HG03558 (cell line): Measurements from ENCODE around the gene GARIN5A.

ENCODE experiments used
- ATAC-seq: cut with Tn5 transposase; IDR thresholded peaks from one replicate; pipeline ENCODE4 v1.9.1; 2021; ENCODE audit warnings: moderate number of reproducible peaks; ENCODE audit not compliant: unreplicated experiment; ENCODE audit errors: extremely low read depth

GARIN5A gene

GRCh38 chr19:50509366-50509765, 32.7 kb upstream of the GARIN5A start:
- no peak for ATAC-seq

DNA sequence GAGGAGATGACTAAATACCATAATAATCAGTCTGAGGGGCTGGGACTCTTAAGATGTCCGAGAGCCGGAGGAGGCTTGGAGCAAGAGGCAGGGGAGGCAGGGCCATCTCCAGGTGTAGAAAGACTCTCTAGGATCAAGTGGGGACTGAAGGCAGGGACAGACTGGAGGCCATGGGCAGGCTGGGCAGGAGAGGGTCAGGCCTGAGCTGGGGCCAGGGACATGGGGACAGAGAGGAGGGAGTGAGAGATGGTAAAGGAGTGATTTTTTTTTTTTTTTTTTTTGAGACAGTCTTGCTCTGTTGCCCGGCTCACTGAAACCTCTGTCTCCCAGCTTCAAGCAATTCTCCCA, 32.2 kb upstream of the GARIN5A start:
- ATAC-seq: no peak

DNA sequence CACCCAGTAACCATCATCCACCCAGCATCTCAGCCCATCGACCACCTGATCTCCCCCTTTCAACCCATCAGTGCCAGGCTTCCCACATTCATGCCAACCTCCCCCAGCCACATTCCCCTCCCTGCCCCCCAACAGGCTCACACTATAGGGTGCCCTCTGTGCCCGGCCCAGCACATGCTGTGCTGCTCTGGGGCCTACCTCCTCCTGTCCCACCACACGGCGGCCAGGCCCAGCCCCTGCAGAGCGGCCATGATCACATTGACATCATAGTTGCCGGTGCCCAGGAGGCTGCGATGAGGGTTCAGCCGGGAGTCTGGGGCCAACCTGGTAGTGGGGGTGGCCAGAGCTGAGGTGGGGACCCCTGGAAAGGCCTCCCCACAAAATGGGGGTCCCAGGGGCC, 30.7 kb upstream of the GARIN5A start:
- ATAC-seq: no peak

DNA sequence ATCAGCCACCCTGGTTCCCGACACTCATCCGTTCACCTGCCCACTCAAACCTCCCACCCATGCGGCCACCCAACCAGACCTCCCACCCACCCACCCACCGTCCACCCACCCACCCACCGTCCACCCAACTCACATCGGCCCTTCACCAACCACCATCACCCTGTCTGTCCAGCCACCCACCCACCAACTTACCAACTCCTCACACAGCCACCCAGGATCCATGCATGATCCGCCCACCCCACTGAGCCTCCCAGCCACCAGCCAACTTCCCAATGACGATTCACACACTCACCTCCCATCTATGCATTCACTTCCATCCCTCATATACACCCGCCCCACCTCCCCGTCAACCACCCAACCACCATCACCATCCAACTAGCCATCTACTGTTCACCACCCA, 30.1 kb upstream of the GARIN5A start:
- no peak for ATAC-seq

DNA sequence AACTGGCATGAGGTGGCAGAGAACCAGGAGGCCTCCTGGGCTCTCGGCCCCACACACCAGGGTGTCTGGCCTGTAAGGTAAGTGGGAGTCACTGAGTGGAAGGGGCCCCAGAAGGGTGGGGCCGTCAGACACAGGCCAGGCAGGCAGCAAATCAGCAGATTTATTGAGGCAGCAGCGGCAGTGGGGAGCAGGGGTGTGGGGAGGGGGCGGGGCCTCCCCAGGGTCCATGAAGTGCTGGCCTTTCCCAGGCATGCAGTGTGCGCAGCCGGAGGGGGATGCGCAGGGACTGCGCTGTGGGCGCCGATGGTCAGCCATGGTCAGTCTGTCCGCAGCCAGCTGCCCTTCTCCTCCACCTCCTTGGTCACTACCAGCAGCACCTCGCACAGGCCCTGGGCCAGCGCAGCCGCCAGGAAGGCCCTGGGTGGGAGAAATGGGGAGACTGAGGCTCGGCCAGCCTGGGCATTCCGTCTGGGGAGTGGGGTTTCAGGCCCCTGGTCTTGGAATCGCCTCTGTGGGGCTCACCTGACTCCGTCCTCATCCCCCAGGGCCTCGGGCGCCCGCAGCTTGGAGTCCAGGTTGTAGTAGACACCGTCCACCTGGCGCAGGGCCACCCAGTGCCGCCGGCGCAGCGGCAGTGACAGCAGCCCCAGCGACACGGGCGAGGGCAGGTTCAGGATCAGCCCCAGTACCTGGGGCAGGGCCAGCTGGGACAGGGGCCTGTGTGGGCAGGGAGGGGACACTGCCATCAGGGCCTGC, 29.4 kb upstream of the GARIN5A start:
- no peak for ATAC-seq

- ATAC-seq: no peak
These were observed 25.2 kb upstream of the GARIN5A start for GRCh38 chr19:50501568-50502475.

GRCh38 chr19:50501186-50501567, 24.5 kb upstream of the GARIN5A start:
- no peak for ATAC-seq

- no peak for ATAC-seq
These were observed 24.1 kb upstream of the GARIN5A start for GRCh38 chr19:50500753-50501151.

GRCh38 chr19:50500060-50500752, 23.6 kb upstream of the GARIN5A start:
- ATAC-seq: no peak

DNA sequence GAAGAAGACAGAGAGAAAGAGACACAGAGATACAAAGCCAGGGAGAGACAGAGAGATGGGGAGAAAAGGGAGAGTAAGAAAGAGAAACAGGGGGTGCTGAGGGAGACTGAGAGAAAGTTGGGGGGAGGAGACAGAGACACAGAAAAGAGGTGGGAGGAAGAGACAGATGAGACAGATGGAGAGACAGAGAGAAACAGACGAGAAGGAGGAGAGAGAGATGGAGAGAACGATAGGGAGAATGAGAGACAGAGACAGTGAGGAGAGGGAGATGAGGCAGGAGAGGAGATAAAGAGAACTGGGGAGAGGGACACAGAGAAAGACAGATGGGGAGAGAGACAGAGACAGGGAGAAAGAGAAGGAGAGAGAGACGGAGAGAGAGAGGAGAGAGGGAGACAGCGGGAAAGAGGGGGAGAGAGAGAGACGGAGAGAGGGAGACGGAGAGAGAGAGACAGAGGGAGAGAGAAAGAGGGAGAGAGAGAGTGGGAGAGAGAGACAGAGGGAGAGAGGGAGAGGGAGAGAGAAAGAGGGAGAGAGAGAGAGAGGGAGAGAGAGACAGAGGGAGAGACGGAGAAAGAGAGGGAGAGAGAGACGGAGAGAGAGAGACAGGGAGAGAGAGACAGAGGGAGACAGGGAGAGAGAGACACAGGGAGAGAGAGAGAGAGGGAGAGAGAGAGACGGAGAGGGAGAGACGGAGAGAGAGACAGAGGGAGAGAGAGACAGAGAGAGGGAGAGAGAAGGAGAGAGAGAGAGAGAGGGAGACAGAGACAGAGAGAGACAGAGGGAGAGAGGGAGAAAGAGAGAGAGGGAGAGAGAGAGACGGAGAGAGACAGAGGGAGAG, 21.8 kb upstream of the GARIN5A start:
- ATAC-seq: no peak

- no peak for ATAC-seq
These were observed 20.4 kb upstream of the GARIN5A start for GRCh38 chr19:50497022-50497405.

GRCh38 chr19:50496189-50497021, 19.8 kb upstream of the GARIN5A start:
- no peak for ATAC-seq

GRCh38 chr19:50495020-50495531, 18.4 kb upstream of the GARIN5A start:
- no peak for ATAC-seq

DNA sequence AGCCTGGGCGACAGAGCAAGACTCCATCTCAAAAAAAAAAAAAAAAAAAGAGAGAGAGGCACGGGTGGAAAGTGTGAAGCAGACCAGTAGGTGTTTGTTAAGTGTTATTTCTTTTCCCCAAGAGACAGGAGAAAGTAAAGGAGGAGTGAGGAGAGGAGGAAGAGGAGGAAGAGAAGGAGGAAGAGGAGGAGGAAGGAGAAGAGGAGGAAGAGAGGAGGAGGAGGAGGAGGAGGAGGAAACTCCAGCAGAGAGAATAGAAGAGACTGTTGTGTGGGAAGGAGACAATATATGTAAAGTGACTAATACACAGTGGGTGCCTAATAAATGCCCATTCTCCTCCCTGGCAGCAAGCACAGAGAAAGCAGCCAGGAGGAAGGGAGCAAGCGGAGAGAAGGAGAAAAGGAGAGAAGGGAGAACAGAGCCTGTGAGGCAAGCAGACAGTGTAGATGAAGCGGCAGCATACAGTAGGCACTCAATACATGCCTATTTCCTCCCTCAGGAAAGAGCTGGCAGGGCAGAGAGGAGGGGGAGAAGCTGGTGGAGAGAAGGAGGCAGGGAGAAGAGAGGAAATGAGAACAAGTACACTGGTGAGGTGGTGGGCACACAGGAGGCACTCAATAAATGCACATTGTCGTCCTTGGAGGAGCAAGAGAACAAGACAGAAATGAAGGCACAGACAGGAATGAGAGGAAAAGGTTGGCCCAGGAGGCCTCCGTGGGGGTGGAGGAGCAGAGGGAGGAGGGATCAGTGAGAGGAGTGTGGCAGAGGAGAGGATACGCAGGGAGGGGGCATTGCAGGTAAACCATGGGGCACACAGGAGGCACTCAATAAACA, 17.8 kb upstream of the GARIN5A start:
- ATAC-seq: no peak

DNA sequence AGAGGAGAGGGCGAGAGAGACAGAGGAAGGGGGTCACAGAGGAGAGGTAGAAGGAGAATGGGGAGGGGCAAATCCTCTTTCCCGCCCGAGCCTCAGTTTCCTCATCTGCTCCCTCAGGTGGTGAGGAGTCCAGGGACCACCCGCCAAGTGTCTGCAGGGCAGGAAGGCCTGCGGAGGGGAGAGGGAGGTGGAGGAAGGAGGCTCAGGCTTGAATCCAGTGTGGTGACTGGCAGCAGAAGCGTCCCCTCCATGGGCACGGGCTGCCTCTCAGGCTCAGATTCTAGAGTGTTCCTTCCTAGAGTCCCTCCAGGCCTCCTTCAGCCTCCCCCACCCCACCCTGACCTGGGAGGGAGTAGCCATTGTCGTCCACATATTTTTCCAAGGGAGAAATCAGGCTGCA, 16.5 kb upstream of the GARIN5A start:
- no peak for ATAC-seq

DNA sequence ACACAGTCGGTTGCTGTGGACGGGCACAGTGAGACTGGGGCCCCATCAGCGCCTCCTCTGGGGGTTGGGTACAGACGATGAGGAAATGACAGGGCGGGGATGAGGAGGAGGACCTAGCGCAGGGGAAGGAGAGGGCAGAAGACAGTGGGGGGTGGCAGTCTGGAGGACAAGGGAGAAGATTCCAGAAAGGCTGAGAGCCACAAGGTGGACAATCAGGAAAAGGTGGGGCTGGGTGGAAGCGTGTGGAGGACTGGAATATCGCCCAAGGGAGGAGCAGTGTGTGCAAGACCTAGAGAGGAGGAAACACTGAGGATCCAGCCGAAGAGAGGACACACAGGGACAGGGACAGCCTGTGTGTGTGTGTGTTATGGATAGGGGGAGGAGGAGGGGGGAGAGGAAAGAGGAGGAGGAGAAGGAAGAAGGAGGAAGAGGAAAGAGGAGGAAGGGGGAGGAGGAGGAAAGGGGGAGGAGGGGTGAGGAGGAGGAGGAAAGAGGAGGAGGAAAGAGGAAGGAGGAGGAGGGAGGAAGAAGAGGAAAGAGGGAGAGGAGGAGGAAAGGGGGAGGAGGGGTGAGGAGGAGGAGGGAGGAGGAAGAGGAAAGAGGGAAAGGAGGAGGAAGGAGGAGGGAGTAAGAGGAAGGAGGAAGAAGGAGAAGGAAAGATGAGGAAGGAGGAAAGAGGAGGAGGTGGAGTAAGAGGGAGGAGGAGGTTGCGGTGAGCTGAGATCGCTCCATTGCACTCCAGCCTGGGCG, 15.8 kb upstream of the GARIN5A start:
- no peak for ATAC-seq

GRCh38 chr19:50490991-50491472, 14.4 kb upstream of the GARIN5A start:
- ATAC-seq: no peak
